ENCODE results near the gene IDUA. TPM values are rescaled to one million over a fixed set of nuclear protein-coding genes. Genes with fewer than 3 reads are reported as not detected.

IDUA gene
- total and polyA plus RNA-seq, 4 donors = 3.0 to 4.5 (median 3.8) TPM

DNA sequence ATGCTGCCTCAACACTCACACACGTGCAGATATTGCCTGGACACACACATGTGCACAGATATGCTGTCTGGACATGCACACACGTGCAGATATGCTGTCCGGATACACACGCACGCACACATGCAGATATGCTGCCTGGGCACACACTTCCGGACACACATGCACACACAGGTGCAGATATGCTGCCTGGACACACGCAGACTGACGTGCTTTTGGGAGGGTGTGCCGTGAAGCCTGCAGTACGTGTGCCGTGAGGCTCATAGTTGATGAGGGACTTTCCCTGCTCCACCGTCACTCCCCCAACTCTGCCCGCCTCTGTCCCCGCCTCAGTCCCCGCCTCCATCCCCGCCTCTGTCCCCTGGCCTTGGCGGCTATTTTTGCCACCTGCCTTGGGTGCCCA lies 39.3 kb downstream of the IDUA start:
- Histone ChIP-seq H3K36me3 (ENCODE audit: control insufficient read depth in 4 of 4, insufficient read depth in 3 of 4, low read depth in 1 of 4, low read length in 3 of 4) (peaks cover 0 to 17% (median 10%) of the 10 kb centered on the region in 4 donors), H3K9me3 (ENCODE audit: control insufficient read depth in 4 of 4, low read length in 3 of 4) (no peaks in the 10 kb centered on the region), H3K4me3 (ENCODE audit: low read depth in 1 of 3, low read length in 3 of 3) (no peak overlapping the region), H3K27ac (ENCODE audit: low read depth in 1 of 2, low read length in 2 of 2) (no peak overlapping the region), H3K4me1 (ENCODE audit: control insufficient read depth in 4 of 4, insufficient read depth in 4 of 4, low read length in 3 of 4) (peaks cover 0 to 8% (median 0%) of the 10 kb centered on the region in 4 donors), H3K9ac (ENCODE audit: low read depth in 1 of 2, low read length in 2 of 2) (no peak overlapping the region), H3K27me3 (ENCODE audit: control insufficient read depth in 4 of 4, insufficient read depth in 4 of 4, low read length in 3 of 4) (no peaks in the 10 kb centered on the region)
- DNase-seq (ENCODE audit: low spot score) = peak; percentile 53
- WGBS = 40% methylated on average over 17 of the region's 17 CpGs
- TF ChIP-seq JUND (IDR thresholded peaks at IDR 0.05) = no peak
- TF ChIP-seq, protein P1, sequence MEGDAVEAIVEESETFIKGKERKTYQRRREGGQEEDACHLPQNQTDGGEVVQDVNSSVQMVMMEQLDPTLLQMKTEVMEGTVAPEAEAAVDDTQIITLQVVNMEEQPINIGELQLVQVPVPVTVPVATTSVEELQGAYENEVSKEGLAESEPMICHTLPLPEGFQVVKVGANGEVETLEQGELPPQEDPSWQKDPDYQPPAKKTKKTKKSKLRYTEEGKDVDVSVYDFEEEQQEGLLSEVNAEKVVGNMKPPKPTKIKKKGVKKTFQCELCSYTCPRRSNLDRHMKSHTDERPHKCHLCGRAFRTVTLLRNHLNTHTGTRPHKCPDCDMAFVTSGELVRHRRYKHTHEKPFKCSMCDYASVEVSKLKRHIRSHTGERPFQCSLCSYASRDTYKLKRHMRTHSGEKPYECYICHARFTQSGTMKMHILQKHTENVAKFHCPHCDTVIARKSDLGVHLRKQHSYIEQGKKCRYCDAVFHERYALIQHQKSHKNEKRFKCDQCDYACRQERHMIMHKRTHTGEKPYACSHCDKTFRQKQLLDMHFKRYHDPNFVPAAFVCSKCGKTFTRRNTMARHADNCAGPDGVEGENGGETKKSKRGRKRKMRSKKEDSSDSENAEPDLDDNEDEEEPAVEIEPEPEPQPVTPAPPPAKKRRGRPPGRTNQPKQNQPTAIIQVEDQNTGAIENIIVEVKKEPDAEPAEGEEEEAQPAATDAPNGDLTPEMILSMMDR (IDR thresholded peaks at IDR 0.05; ENCODE audit: low read depth, low read length, missing input control) = no peak
- TF ChIP-seq, protein P2, sequence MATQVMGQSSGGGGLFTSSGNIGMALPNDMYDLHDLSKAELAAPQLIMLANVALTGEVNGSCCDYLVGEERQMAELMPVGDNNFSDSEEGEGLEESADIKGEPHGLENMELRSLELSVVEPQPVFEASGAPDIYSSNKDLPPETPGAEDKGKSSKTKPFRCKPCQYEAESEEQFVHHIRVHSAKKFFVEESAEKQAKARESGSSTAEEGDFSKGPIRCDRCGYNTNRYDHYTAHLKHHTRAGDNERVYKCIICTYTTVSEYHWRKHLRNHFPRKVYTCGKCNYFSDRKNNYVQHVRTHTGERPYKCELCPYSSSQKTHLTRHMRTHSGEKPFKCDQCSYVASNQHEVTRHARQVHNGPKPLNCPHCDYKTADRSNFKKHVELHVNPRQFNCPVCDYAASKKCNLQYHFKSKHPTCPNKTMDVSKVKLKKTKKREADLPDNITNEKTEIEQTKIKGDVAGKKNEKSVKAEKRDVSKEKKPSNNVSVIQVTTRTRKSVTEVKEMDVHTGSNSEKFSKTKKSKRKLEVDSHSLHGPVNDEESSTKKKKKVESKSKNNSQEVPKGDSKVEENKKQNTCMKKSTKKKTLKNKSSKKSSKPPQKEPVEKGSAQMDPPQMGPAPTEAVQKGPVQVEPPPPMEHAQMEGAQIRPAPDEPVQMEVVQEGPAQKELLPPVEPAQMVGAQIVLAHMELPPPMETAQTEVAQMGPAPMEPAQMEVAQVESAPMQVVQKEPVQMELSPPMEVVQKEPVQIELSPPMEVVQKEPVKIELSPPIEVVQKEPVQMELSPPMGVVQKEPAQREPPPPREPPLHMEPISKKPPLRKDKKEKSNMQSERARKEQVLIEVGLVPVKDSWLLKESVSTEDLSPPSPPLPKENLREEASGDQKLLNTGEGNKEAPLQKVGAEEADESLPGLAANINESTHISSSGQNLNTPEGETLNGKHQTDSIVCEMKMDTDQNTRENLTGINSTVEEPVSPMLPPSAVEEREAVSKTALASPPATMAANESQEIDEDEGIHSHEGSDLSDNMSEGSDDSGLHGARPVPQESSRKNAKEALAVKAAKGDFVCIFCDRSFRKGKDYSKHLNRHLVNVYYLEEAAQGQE (IDR thresholded peaks at IDR 0.05) = no peak
- no peak for TF ChIP-seq NR2F2 (IDR thresholded peaks at IDR 0.05)

DNA sequence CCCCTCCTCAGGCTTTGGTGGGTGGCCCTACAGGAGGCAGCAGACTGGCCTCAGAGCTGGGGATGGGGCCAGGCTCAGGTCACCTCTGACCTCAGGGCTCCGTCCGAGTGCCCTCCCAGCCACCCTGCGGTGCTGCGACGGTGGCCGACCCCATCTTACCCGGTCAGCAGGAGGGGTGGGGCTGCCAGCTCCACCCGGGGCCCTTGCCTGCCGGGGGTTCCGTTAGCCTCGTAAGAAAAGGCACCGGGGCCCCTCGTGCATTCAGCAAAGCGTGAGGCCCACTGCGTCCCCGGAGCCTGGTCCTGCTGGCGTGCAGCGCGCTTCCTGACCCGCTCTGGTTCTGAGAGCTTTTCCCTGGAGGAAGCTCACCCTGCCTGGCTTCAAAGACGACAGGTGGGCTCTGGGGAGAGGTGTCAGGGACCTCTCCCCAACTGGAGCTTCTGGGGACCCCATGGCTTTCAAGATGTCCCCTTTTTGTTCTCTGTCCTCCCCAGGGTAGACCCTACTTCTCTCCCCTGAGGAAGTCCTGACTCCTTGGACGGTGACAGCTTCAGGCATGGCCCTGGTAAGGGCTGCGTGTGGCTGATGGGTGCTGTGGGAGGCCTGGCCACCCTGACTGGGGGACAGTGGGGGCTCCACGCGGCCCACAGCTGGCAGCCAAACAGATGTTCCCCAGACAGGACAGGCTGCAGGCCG lies 40.5 kb downstream of the IDUA start:
- Histone ChIP-seq H3K36me3 (ENCODE audit: control insufficient read depth in 4 of 4, insufficient read depth in 3 of 4, low read depth in 1 of 4, low read length in 3 of 4) (peaks cover 0 to 17% (median 8%) of the 10 kb centered on the region in 4 donors), H3K27ac (ENCODE audit: low read depth in 1 of 2, low read length in 2 of 2) (no peak overlapping the region), H3K9ac (ENCODE audit: low read depth in 1 of 2, low read length in 2 of 2) (no peak overlapping the region), H3K4me1 (ENCODE audit: control insufficient read depth in 4 of 4, insufficient read depth in 4 of 4, low read length in 3 of 4) (peaks cover 0 to 8% (median 0%) of the 10 kb centered on the region in 4 donors), H3K9me3 (ENCODE audit: control insufficient read depth in 4 of 4, low read length in 3 of 4) (no peaks in the 10 kb centered on the region), H3K4me3 (ENCODE audit: low read depth in 1 of 3, low read length in 3 of 3) (no peak overlapping the region), H3K27me3 (ENCODE audit: control insufficient read depth in 4 of 4, insufficient read depth in 4 of 4, low read length in 3 of 4) (peaks cover 0 to 3% (median 0%) of the 10 kb centered on the region in 4 donors)
- 48% methylated on average over 26 of the region's 26 CpGs for whole genome bisulfite sequencing
- TF ChIP-seq GABPA (IDR thresholded peaks at IDR 0.05 in 1 of 2, conservative IDR thresholded peaks at IDR 0.05 in 1 of 2) (no peak), HNF4G (IDR thresholded peaks at IDR 0.05) (no peak), FOXA1 (IDR thresholded peaks at IDR 0.05) (no peak), SP1 (IDR thresholded peaks at IDR 0.05) (no peak), RXRA (IDR thresholded peaks at IDR 0.05) (no peak), TAF1 (conservative IDR thresholded peaks at IDR 0.05) (no peak), RAD21 (IDR thresholded peaks at IDR 0.05) (no peak), HNF4A (conservative IDR thresholded peaks at IDR 0.05) (no peak), JUND (IDR thresholded peaks at IDR 0.05) (no peak), FOXA2 (IDR thresholded peaks at IDR 0.05) (no peak)
- TF ChIP-seq, protein P3, sequence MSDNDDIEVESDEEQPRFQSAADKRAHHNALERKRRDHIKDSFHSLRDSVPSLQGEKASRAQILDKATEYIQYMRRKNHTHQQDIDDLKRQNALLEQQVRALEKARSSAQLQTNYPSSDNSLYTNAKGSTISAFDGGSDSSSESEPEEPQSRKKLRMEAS (IDR thresholded peaks at IDR 0.05) = no peak
- TF ChIP-seq, protein P2 (IDR thresholded peaks at IDR 0.05) = no peak
- TF ChIP-seq, protein P4, sequence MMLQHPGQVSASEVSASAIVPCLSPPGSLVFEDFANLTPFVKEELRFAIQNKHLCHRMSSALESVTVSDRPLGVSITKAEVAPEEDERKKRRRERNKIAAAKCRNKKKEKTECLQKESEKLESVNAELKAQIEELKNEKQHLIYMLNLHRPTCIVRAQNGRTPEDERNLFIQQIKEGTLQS (IDR thresholded peaks at IDR 0.05) = no peak
- TF ChIP-seq, protein P5, sequence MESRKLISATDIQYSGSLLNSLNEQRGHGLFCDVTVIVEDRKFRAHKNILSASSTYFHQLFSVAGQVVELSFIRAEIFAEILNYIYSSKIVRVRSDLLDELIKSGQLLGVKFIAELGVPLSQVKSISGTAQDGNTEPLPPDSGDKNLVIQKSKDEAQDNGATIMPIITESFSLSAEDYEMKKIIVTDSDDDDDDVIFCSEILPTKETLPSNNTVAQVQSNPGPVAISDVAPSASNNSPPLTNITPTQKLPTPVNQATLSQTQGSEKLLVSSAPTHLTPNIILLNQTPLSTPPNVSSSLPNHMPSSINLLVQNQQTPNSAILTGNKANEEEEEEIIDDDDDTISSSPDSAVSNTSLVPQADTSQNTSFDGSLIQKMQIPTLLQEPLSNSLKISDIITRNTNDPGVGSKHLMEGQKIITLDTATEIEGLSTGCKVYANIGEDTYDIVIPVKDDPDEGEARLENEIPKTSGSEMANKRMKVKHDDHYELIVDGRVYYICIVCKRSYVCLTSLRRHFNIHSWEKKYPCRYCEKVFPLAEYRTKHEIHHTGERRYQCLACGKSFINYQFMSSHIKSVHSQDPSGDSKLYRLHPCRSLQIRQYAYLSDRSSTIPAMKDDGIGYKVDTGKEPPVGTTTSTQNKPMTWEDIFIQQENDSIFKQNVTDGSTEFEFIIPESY (IDR thresholded peaks at IDR 0.05) = no peak
- DNase-seq (ENCODE audit: low spot score) = no peak

Data from liver (tissue), 9 donors.